ENCODE results near the gene DCPS. TPM values are rescaled to one million over a fixed set of nuclear protein-coding genes. Genes with fewer than 3 reads are reported as not detected.
A peak's percentile ranks its signal among the peaks of the same experiment; 100 is the strongest.

Gene DCPS
- total RNA-seq, 1 experiment from 2014 or later: 33.2 TPM

- peak overlapping the region; percentile 61 for H3K27ac Mint-ChIP-seq (ENCODE audit: unreplicated experiment)
- H3K27me3 Mint-ChIP-seq (ENCODE audit: unreplicated experiment): no peaks in the 10 kb centered on the region
- CTCF ChIA-PET: no interaction called here
- no peaks in the 10 kb centered on the region for H3K9me3 Mint-ChIP-seq (ENCODE audit: low read depth, unreplicated experiment)
- H3K4me3 Mint-ChIP-seq (ENCODE audit: low read depth, unreplicated experiment): no peak overlapping the region
- intact Hi-C loops (cut with micrococcal nuclease; ENCODE audit: unreplicated experiment): no loop called here
- DNase-seq: no peak
- TF ChIP-seq, protein P1, sequence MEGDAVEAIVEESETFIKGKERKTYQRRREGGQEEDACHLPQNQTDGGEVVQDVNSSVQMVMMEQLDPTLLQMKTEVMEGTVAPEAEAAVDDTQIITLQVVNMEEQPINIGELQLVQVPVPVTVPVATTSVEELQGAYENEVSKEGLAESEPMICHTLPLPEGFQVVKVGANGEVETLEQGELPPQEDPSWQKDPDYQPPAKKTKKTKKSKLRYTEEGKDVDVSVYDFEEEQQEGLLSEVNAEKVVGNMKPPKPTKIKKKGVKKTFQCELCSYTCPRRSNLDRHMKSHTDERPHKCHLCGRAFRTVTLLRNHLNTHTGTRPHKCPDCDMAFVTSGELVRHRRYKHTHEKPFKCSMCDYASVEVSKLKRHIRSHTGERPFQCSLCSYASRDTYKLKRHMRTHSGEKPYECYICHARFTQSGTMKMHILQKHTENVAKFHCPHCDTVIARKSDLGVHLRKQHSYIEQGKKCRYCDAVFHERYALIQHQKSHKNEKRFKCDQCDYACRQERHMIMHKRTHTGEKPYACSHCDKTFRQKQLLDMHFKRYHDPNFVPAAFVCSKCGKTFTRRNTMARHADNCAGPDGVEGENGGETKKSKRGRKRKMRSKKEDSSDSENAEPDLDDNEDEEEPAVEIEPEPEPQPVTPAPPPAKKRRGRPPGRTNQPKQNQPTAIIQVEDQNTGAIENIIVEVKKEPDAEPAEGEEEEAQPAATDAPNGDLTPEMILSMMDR (IDR thresholded peaks at IDR 0.05; ENCODE audit: unreplicated experiment): no peak
- peaks cover 13% of the 10 kb centered on the region for H3K4me1 Mint-ChIP-seq (ENCODE audit: low read depth, unreplicated experiment)
- peaks cover 58% of the 10 kb centered on the region for H3K36me3 Mint-ChIP-seq (ENCODE audit: insufficient read depth, unreplicated experiment)
- BruUV-seq (replicated peaks): no TSS peak
Observed at GRCh38 chr11:126265811-126266210, 38.0 kb upstream of the DCPS start.

GRCh38 chr11:126267650-126268049 lies 36.2 kb upstream of the DCPS start:
- Mint-ChIP-seq H3K9me3 (ENCODE audit: low read depth, unreplicated experiment) (no peaks in the 10 kb centered on the region), H3K27ac (ENCODE audit: unreplicated experiment) (peak overlapping the region; percentile 94), H3K27me3 (ENCODE audit: unreplicated experiment) (no peaks in the 10 kb centered on the region), H3K36me3 (ENCODE audit: insufficient read depth, unreplicated experiment) (peaks cover 59% of the 10 kb centered on the region), H3K4me3 (ENCODE audit: low read depth, unreplicated experiment) (peak overlapping the region; percentile 93), H3K4me1 (ENCODE audit: low read depth, unreplicated experiment) (peaks cover 15% of the 10 kb centered on the region)
- DNase-seq: no peak
- TF ChIP-seq, protein P1 (IDR thresholded peaks at IDR 0.05; ENCODE audit: unreplicated experiment): no peak
- BruUV-seq (replicated peaks): no TSS peak
- CTCF ChIA-PET: no interaction called here
- intact Hi-C loops (cut with micrococcal nuclease; ENCODE audit: unreplicated experiment): no loop called here

DNA sequence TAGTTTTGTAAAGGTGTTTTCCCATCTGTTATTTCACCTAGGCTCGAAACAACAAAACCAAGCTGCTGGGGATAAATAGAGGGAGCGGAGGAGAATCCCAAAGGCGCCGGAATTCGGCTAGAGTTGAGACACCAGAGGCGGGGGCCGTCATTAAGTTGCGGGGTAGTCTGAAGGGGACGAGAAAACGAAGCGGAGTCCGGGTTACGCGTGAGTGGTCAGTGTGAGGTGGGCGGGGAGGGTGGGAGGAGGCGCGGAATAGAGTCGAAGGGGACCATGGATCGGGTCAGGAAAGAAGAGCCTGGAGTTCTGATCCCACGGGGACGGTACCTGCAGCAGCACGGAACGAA lies 35.5 kb upstream of the DCPS start:
- peaks cover 59% of the 10 kb centered on the region for H3K36me3 Mint-ChIP-seq (ENCODE audit: insufficient read depth, unreplicated experiment)
- H3K9me3 Mint-ChIP-seq (ENCODE audit: low read depth, unreplicated experiment): no peaks in the 10 kb centered on the region
- no peak for DNase-seq
- H3K4me1 Mint-ChIP-seq (ENCODE audit: low read depth, unreplicated experiment): peaks cover 15% of the 10 kb centered on the region
- H3K27ac Mint-ChIP-seq (ENCODE audit: unreplicated experiment): peak overlapping the region; percentile 94
- H3K27me3 Mint-ChIP-seq (ENCODE audit: unreplicated experiment): no peaks in the 10 kb centered on the region
- BruUV-seq (replicated peaks): no TSS peak
- TF ChIP-seq, protein P1 (IDR thresholded peaks at IDR 0.05; ENCODE audit: unreplicated experiment): no peak
- intact Hi-C loops (cut with micrococcal nuclease; ENCODE audit: unreplicated experiment): no loop called here
- CTCF ChIA-PET: interaction anchor here (1.0 kb wide), 1 partner anchor 213 kb away, joined by 3 read pairs; no protein-coding TSS in a partner anchor
- H3K4me3 Mint-ChIP-seq (ENCODE audit: low read depth, unreplicated experiment): peak overlapping the region; percentile 93

- CTCF ChIA-PET: interaction anchor here (1.0 kb wide), 1 partner anchor 212 kb away, joined by 3 read pairs; no protein-coding TSS in a partner anchor
- H3K27me3 Mint-ChIP-seq (ENCODE audit: unreplicated experiment): no peaks in the 10 kb centered on the region
- intact Hi-C loops (cut with micrococcal nuclease; ENCODE audit: unreplicated experiment): no loop called here
- peaks cover 15% of the 10 kb centered on the region for H3K4me1 Mint-ChIP-seq (ENCODE audit: low read depth, unreplicated experiment)
- peak; percentile 98 for DNase-seq
- peak within 1 kb of the TSS; percentile 93 for H3K4me3 Mint-ChIP-seq (ENCODE audit: low read depth, unreplicated experiment)
- peak within 1 kb of the TSS; percentile 94 for H3K27ac Mint-ChIP-seq (ENCODE audit: unreplicated experiment)
- TF ChIP-seq, protein P1 (IDR thresholded peaks at IDR 0.05; ENCODE audit: unreplicated experiment): no peak
- no peaks in the 10 kb centered on the region for H3K9me3 Mint-ChIP-seq (ENCODE audit: low read depth, unreplicated experiment)
- H3K36me3 Mint-ChIP-seq (ENCODE audit: insufficient read depth, unreplicated experiment): peaks cover 60% of the 10 kb centered on the region
- TSS peak; percentile 85 for BruUV-seq (replicated peaks)
Observed at GRCh38 chr11:126268708-126269579, 34.9 kb upstream of the DCPS start, which contains the start of the genes FOXRED1 and SRPRA. FOXRED1 (plus strand) TSS chr11:126269154; CDS start chr11:126269207, 53 bp downstream. SRPRA (minus strand) TSS chr11:126268895; CDS start chr11:126268804, 91 bp downstream.

All from Calu3 (cell line).